GM12801 (cell line): ENCODE data around the gene PLA2G4F.

Source experiments
- CTCF ChIP-seq: IDR thresholded peaks from one replicate; pipeline ENCODE4 v1.5.1; 2011; ENCODE audit warnings: control low read depth; ENCODE audit not compliant: insufficient read length; ENCODE audit errors: extremely low read depth

PLA2G4F gene

GRCh38 chr15:42118650-42119445 lies 37.6 kb downstream of the PLA2G4F start:
- TF ChIP-seq CTCF: no peak

- TF ChIP-seq CTCF: no peak
Measured at GRCh38 chr15:42111924-42112323, 44.5 kb downstream of the PLA2G4F start.

- no peak for TF ChIP-seq CTCF
Measured at GRCh38 chr15:42110367-42110766, 46.1 kb downstream of the PLA2G4F start.

- TF ChIP-seq CTCF: no peak
Measured at GRCh38 chr15:42108806-42109205, 47.6 kb downstream of the PLA2G4F start.

GRCh38 chr15:42108189-42108588 lies 48.2 kb downstream of the PLA2G4F start:
- TF ChIP-seq CTCF: no peak

GRCh38 chr15:42107473-42107872 lies 49.0 kb downstream of the PLA2G4F start:
- TF ChIP-seq CTCF: no peak

- TF ChIP-seq CTCF: no peak
Measured at GRCh38 chr15:42106288-42106687, 50.1 kb downstream of the PLA2G4F start.
